ENCODE measurements around the gene HDLBP.

Gene HDLBP

GRCh38 chr2:241178961-241179360, 136.5 kb downstream of the HDLBP start:
- no peak for DNase-seq
- Mint-ChIP-seq H3K36me3 (ENCODE audit: low read depth) (peaks cover 21% of the 10 kb centered on the region), H3K9me3 (no peaks in the 10 kb centered on the region), H3K27me3 (ENCODE audit: low read depth, poor library complexity) (no peaks in the 10 kb centered on the region), H3K27ac (peak overlapping the region; percentile 33), H3K4me3 (no peak overlapping the region), H3K4me1 (peaks cover 7% of the 10 kb centered on the region)
- TF ChIP-seq CTCF (IDR thresholded peaks at IDR 0.05), result no peak

GRCh38 chr2:241177526-241178334, 137.7 kb downstream of the HDLBP start:
- no peak overlapping the region for H3K27ac Mint-ChIP-seq
- peaks cover 30% of the 10 kb centered on the region for H3K36me3 Mint-ChIP-seq (ENCODE audit: low read depth)
- TF ChIP-seq CTCF (IDR thresholded peaks at IDR 0.05), result no peak
- peaks cover 5% of the 10 kb centered on the region for H3K9me3 Mint-ChIP-seq
- H3K4me1 Mint-ChIP-seq, result peaks cover 7% of the 10 kb centered on the region
- DNase-seq, result no peak
- H3K4me3 Mint-ChIP-seq, result no peak overlapping the region
- no peaks in the 10 kb centered on the region for H3K27me3 Mint-ChIP-seq (ENCODE audit: low read depth, poor library complexity)

Measured in nephron progenitor cell (in vitro differentiated cells).